ENCODE data around the gene CXCL11. TPM values are rescaled to one million over a fixed set of nuclear protein-coding genes. Genes with fewer than 3 reads are reported as not detected.

The CXCL11 gene
- total RNA-seq, 4 donors from 2014 or later, result not detected

GRCh38 chr4:75989846-75990528, 45.9 kb downstream of the CXCL11 start:
- peaks cover 12 to 46% (median 34%) of the 10 kb centered on the region in 4 donors for H3K4me1 ChIP-seq
- peak; percentile 68 for DNase-seq (ENCODE audit: extremely low spot score)
- H3K4me3 ChIP-seq, result peak overlapping the region; percentile 68 to 90 (median 78)
- H3K27ac ChIP-seq (replicated peaks in 1 of 4), result peak overlapping the region; percentile 65 to 74 (median 70)
- no peaks in the 10 kb centered on the region for H3K9me3 ChIP-seq
- no peak for TF ChIP-seq CTCF (IDR thresholded peaks at IDR 0.05)
- TF ChIP-seq POLR2A (IDR thresholded peaks at IDR 0.05; ENCODE audit: low read depth), result no peak
- no peak for TF ChIP-seq EP300 (IDR thresholded peaks at IDR 0.05)
- no peak for TF ChIP-seq POLR2AphosphoS5 (IDR thresholded peaks at IDR 0.05)
- H3K27me3 ChIP-seq, result no peaks in the 10 kb centered on the region
- intact Hi-C loops (cut with DNase I), result no loop called here
- 1% methylated on average over 20 of the region's 20 CpGs for WGBS
- no peaks in the 10 kb centered on the region for H3K36me3 ChIP-seq

GRCh38 chr4:75985116-75985515, 50.8 kb downstream of the CXCL11 start:
- Histone ChIP-seq H3K36me3 (peaks cover 5 to 24% (median 19%) of the 10 kb centered on the region in 4 donors), H3K27me3 (no peaks in the 10 kb centered on the region), H3K27ac (replicated peaks in 1 of 4) (no peak overlapping the region), H3K4me1 (peaks cover 12 to 38% (median 29%) of the 10 kb centered on the region in 4 donors), H3K9me3 (no peaks in the 10 kb centered on the region), H3K4me3 (no peak overlapping the region)
- TF ChIP-seq POLR2AphosphoS5 (IDR thresholded peaks at IDR 0.05), result no peak
- no peak for TF ChIP-seq CTCF (IDR thresholded peaks at IDR 0.05)
- TF ChIP-seq EP300 (IDR thresholded peaks at IDR 0.05), result no peak
- TF ChIP-seq POLR2A (IDR thresholded peaks at IDR 0.05; ENCODE audit: low read depth), result no peak
- intact Hi-C loops (cut with DNase I), result no loop called here
- DNase-seq (ENCODE audit: extremely low spot score), result peak; percentile 68
- WGBS, result 87% methylated on average over 3 of the region's 3 CpGs

Other genes starting within 250 kb of the CXCL11 start
- gene PPEF2, start 133.6 kb downstream of the CXCL11 start, total RNA-seq, result not detected
- gene NAAA, start 95.1 kb downstream of the CXCL11 start, total RNA-seq, result 10 to 100 TPM; 20.7 to 55.7 (median 26.6) TPM
- gene SDAD1, start 45.1 kb downstream of the CXCL11 start, total RNA-seq, result 10 to 100 TPM; 30.6 to 38.2 (median 35.7) TPM
- under 1 TPM in 3 of 4 donors, not detected in 1; 0.11 to 0.17 (median 0.13) TPM for gene CXCL9, start 28.6 kb downstream of the CXCL11 start, total RNA-seq
- under 1 TPM in 1 of 4 donors, not detected in 3; 0.50 TPM for gene CXCL10, start 12.6 kb downstream of the CXCL11 start, total RNA-seq
- gene ART3, start 38.6 kb upstream of the CXCL11 start, total RNA-seq, result 10 to 100 TPM in 1 of 4 donors, 1 to 10 TPM in 3; 5.8 to 17.8 (median 8.9) TPM
- gene NUP54, start 112.3 kb upstream of the CXCL11 start, total RNA-seq, result 10 to 100 TPM; 29.6 to 44.4 (median 39.3) TPM
- gene SCARB2, start 177.8 kb upstream of the CXCL11 start, total RNA-seq, result 100 to 1,000 TPM in 2 of 4 donors, 10 to 100 TPM in 2; 89.3 to 118 (median 106) TPM
- 1 to 10 TPM; 2.0 to 2.2 (median 2.1) TPM for gene FAM47E, start 215.7 kb upstream of the CXCL11 start, total RNA-seq